Measurements from ENCODE around the gene HLA-DRA.

The HLA-DRA gene

DNA sequence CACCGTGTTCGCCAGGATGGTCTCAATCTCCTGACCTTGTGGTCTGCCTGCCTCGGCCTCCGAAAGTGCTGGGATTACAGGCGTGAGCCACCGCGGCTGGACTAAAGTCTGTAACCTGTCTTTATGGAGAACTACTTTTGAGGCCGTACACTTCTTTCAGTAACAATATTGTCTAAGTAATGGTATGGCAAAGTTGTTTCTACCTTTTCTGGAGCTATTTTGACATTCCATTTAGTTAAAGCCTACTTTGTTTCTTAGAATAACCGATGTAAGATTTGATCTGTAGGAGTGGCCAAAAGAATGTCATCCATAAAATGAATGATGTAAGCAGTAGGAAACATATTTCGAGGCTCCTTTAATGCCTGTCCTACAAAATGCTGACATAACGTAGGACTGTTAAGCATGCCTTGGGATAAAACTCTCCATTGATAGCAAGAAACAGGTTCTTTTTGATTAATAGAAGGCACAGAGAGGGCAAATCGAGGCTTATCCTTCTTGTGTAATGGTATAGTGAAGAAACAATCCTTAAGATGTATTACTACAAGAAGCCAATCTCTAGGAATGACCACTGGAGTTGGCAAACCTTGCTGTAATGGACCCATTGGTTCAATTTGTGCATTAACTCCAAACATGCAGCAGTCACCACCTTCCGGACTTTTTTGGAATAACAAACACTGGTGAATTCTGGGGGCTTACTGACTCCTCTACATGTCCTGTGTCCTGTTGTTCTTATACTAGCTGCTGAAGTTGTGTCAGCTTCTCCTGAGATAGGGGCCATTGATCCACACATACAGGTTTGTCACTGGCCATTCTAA, 35.9 kb downstream of the HLA-DRA start:
- DNase-seq (ENCODE audit: low read depth) = no peak

DNA sequence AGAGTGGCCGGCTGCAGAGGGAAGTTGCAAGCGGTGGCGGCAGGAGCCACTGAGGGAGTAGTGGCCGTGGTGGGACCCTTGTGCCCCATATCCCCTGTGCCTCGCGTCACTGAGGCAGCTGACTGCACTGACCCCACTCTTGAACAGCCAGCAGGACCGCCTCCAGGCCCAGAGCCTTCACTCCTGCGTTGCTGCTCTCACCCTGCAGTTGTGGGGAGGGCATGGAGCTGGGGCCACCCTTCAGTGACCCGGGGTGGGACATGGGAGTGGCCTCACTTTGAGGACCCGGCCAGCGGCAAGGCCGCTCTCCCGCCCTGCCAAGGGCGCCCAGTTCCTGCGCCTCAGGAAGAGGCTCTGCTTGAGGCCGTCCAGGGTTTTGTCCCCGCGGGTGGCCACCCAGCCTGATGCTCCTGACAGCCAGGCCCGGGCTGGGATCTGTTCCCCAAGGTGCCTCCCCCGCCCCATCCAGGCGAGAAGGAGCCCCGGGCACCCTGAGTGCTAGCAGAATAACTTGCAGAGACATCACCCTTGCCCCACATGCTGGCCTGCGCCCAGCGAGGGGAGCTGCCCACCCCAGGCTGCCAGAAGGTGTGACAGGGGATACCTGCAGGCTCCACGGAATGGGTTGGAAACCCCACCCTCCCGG, 44.4 kb downstream of the HLA-DRA start:
- DNase-seq (ENCODE audit: low read depth) = no peak

DNA sequence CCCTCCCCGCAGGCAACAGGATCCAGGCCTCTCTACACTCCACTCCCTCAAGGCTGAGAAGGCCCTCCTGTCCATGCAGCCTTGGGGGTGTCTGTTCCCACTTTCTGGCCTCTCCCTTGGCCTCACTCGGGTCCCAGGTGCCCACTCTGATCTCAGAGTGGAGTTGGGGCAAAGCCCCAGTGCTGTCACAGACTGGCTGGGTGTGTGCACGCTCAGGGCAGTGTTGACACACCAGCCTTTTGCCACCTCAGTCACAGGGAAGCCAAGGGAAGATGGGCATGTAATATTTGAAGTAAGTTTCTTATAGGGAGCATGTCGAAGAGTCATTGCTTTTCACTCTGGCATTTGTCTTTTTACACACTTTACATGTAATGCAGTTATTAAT, 44.9 kb downstream of the HLA-DRA start:
- no peak for DNase-seq (ENCODE audit: low read depth)

DNA sequence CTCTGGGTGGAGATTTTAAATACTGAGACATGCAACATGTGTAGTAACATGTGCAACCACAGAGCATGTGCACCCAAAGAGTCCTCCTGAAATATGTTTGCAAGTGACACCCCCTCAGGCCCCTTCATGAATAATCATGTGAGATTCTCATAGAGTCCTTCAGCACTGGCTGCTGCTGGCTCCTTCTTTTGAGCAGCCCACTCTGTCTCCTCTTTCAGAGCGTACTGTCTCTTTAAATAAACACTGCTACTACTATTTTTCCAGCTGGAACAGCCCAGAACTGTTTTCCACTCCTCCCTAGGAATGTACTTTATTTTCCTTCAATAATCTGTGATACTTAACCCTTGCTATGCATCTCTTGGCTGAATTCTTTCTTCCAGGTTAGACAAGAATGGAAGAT, 48.4 kb downstream of the HLA-DRA start:
- no peak for DNase-seq (ENCODE audit: low read depth)

DNA sequence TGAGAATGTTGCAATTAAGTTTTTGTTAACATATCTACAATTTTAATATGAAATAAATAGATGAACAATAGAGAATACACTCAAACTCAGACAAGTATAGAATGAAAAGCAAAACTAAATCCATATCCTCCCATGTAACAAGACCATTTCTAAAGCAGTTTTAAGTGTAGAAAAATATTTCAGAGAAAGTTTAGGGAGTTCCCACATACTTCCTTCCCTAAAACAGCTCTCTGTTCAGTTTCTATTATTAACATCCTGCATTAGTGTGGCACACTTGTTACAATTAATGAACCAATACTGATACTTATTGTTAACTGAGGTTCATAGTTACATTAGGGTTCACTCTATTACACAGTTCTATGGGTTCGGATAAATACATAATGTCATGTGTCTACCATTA, 52.0 kb downstream of the HLA-DRA start:
- DNase-seq (ENCODE audit: low read depth) = no peak

DNA sequence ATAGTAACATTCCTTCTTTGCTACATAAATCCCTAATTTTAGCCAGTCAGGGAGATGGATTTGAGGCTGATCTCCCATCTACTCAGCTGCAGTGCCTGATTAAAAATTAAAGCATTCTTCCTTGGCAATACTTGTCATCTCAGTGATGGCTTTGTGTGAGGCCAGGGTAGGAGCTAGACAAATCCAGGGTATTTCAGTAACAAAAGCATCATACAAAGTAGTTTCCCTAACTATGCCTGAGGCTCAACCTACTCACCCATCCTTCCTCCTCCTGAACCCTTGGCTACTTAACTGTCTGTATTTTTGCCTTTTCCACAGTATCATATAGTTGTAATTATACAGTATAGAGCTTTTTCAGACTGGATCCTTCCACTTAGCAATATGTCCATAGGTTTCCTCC, 52.7 kb downstream of the HLA-DRA start:
- no peak for DNase-seq (ENCODE audit: low read depth)
